Fibroblast of gingiva (primary cell): ENCODE results near the gene C21orf91.

Experiments
- DNase-seq: peaks from one replicate; pipeline ENCODE4 v3.0.0-alpha.2; 2011; ENCODE audit warnings: low read depth

Gene C21orf91

GRCh38 chr21:17797967-17798366 is 21.2 kb downstream of the C21orf91 start:
- DNase-seq: no peak

- DNase-seq: no peak
Observed at GRCh38 chr21:17796503-17796902, 22.7 kb downstream of the C21orf91 start.

GRCh38 chr21:17796037-17796403 is 23.1 kb downstream of the C21orf91 start:
- no peak for DNase-seq

- DNase-seq: no peak
Observed at GRCh38 chr21:17795146-17796036, 23.8 kb downstream of the C21orf91 start.

GRCh38 chr21:17794518-17795145 is 24.5 kb downstream of the C21orf91 start:
- DNase-seq: no peak

- peak; percentile 51 for DNase-seq
Observed at GRCh38 chr21:17793246-17794123, 25.7 kb downstream of the C21orf91 start.

GRCh38 chr21:17789656-17790055 is 29.5 kb downstream of the C21orf91 start:
- DNase-seq: no peak

- DNase-seq: no peak
Observed at GRCh38 chr21:17789069-17789468, 30.1 kb downstream of the C21orf91 start.

GRCh38 chr21:17786851-17787181 is 32.3 kb downstream of the C21orf91 start:
- DNase-seq: no peak

- DNase-seq: no peak
Observed at GRCh38 chr21:17786071-17786850, 32.9 kb downstream of the C21orf91 start.

- DNase-seq: no peak
Observed at GRCh38 chr21:17785403-17785788, 33.8 kb downstream of the C21orf91 start.

- no peak for DNase-seq
Observed at GRCh38 chr21:17784604-17785402, 34.4 kb downstream of the C21orf91 start.

- no peak for DNase-seq
Observed at GRCh38 chr21:17784180-17784598, 35.0 kb downstream of the C21orf91 start.

- DNase-seq: no peak
Observed at GRCh38 chr21:17783481-17784179, 35.5 kb downstream of the C21orf91 start.

GRCh38 chr21:17783003-17783402 is 36.2 kb downstream of the C21orf91 start:
- DNase-seq: no peak

GRCh38 chr21:17782051-17782450 is 37.1 kb downstream of the C21orf91 start:
- no peak for DNase-seq

- DNase-seq: no peak
Observed at GRCh38 chr21:17781524-17781923, 37.6 kb downstream of the C21orf91 start.

- DNase-seq: no peak
Observed at GRCh38 chr21:17780539-17780938, 38.6 kb downstream of the C21orf91 start.

GRCh38 chr21:17779980-17780379 is 39.2 kb downstream of the C21orf91 start:
- DNase-seq: no peak

GRCh38 chr21:17779496-17779895 is 39.7 kb downstream of the C21orf91 start:
- DNase-seq: no peak
